Endothelial cell (in vitro differentiated cells): ENCODE measurements around the gene PLXNB2. TPM values are rescaled to one million over a fixed set of nuclear protein-coding genes. Genes with fewer than 3 reads are reported as not detected.

Experiments
- DNase-seq: peaks from one replicate; pipeline ENCODE4 v3.0.0; 2021; ENCODE audit warnings: low spot score
- H3K27ac Mint-ChIP-seq: one replicate; pipeline ENCODE4 v1.8.0; 2021; ENCODE audit warnings: mixed read lengths, inconsistent platforms; ENCODE audit not compliant: unreplicated experiment
- H3K27me3 Mint-ChIP-seq: one replicate; pipeline ENCODE4 v1.8.0; 2021; ENCODE audit warnings: mild to moderate bottlenecking, moderate library complexity, mixed read lengths, inconsistent platforms; ENCODE audit not compliant: unreplicated experiment
- H3K36me3 Mint-ChIP-seq: one replicate; pipeline ENCODE4 v1.8.0; 2021; ENCODE audit warnings: mild to moderate bottlenecking, low read depth, mixed read lengths, inconsistent platforms; ENCODE audit not compliant: unreplicated experiment
- H3K4me1 Mint-ChIP-seq: one replicate; pipeline ENCODE4 v1.8.0; 2021; ENCODE audit warnings: mild to moderate bottlenecking, mixed read lengths, inconsistent platforms; ENCODE audit not compliant: unreplicated experiment
- H3K4me3 Mint-ChIP-seq: one replicate; pipeline ENCODE4 v1.8.0; 2021; ENCODE audit warnings: mild to moderate bottlenecking, mixed read lengths, inconsistent platforms; ENCODE audit not compliant: unreplicated experiment
- H3K9me3 Mint-ChIP-seq: one replicate; pipeline ENCODE4 v1.8.0; 2021; ENCODE audit warnings: mixed read lengths, inconsistent platforms; ENCODE audit not compliant: unreplicated experiment
- total RNA-seq: library from RNA; stranded (reverse); fragmentation: NEBNext Ultra II Directional; extraction: Animal tissue kit (Norgen Biotek cat#: 25700); gene quantifications from one replicate; pipeline ENCODE4 v1.2.1, GENCODE V29; 2021; ENCODE audit not compliant: unreplicated experiment
- TF ChIP-seq, protein P1 (sequence below): fragments of 200-600 bp; sonication (generic); IDR thresholded peaks from one replicate; pipeline ENCODE4 v1.5.0; 2021; ENCODE audit warnings: antibody characterized with exemption; ENCODE audit not compliant: unreplicated experiment

Gene PLXNB2
- total RNA-seq, 1 donor from 2014 or later, result 96.5 TPM

DNA sequence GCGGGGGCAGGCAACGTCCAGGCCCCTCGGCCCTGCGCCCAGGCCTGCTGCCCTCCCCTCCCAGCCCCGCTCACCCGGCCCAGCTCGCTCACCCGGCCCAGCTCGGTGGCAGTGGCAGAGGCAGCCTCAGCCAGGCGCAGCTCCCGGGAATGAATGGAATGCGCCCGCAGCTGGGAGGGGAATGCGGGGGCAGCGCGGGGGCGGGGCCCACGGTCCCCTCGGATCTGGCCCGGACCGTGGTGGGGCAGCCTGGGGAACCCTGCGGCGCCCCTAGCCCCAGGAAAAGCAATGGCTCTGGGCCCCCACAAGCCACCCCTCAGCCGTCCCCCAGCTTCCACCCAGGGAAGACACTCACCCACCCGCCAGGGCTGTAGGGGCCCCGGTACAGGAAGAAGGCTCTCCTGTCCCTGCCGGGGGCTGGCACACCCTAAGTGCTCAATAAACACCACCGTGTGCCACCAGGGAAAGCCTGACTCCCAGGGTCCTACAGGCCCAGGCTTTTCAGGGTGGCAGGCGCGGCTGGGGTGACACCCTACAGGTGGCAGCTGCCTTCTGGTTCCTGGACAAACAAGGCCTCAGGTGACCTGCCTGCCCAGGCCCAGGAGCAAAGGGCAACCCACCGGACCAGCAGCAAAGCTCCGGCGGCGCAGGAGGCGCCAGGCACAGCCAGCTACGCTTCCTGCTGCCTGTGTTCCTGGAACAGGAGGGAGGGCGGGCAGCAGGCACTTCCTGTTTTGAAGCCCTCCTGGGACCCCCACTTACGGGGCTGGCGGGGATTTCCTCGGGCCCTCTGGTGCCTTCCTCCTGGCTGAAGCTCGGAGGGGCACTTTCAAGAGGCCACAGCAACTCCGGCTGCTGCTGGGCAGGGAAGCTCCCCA is 13.8 kb downstream of the PLXNB2 start:
- TF ChIP-seq, protein P1, sequence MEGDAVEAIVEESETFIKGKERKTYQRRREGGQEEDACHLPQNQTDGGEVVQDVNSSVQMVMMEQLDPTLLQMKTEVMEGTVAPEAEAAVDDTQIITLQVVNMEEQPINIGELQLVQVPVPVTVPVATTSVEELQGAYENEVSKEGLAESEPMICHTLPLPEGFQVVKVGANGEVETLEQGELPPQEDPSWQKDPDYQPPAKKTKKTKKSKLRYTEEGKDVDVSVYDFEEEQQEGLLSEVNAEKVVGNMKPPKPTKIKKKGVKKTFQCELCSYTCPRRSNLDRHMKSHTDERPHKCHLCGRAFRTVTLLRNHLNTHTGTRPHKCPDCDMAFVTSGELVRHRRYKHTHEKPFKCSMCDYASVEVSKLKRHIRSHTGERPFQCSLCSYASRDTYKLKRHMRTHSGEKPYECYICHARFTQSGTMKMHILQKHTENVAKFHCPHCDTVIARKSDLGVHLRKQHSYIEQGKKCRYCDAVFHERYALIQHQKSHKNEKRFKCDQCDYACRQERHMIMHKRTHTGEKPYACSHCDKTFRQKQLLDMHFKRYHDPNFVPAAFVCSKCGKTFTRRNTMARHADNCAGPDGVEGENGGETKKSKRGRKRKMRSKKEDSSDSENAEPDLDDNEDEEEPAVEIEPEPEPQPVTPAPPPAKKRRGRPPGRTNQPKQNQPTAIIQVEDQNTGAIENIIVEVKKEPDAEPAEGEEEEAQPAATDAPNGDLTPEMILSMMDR, result no peak
- Mint-ChIP-seq H3K36me3 (peaks cover 3% of the 10 kb centered on the region), H3K9me3 (no peaks in the 10 kb centered on the region), H3K4me1 (peaks cover 8% of the 10 kb centered on the region), H3K27me3 (peaks cover 11% of the 10 kb centered on the region), H3K4me3 (no peak overlapping the region), H3K27ac (peak overlapping the region; percentile 36)
- DNase-seq, result peak; percentile 57

DNA sequence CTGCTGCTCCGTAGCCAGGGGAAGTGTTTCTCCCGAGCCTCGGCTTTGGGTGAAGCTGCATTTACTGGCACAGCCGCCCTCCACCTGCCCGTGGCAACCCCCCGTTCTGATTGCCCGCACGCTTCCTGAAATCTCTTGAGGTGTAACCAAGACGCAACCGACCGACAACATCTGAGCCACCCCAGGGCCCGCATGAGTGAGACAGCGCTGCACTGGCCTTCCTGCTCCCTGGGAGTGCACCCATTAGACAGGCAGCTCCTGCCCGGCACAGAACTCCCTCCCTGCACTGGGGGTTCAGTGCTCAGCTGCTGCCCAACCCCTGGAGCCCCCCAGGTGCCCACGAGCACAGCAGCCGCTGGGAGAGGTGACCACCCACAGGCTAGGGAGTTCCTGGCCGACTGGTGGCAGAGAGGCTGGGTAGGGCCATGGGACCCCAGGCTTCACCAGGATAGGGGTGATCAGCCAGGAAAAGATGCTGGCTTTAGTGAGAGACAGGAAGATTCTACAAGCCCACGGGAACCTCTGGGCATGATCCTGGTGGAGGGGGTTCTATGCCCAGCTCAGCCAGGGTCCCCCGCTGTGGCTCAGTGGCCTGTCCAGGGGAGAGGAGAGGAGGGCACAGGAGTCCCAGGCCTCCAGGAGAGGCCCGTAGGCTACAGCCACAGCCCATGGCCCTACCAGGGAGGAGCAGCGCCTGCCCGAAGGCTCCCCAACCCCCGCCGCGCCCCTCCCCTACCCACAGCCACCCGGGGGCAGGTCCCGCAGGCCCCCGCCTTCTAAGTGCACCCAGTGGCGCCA is 14.6 kb downstream of the PLXNB2 start:
- Mint-ChIP-seq H3K27me3 (peaks cover 11% of the 10 kb centered on the region), H3K4me1 (peaks cover 8% of the 10 kb centered on the region)
- TF ChIP-seq, protein P1, result no peak

DNA sequence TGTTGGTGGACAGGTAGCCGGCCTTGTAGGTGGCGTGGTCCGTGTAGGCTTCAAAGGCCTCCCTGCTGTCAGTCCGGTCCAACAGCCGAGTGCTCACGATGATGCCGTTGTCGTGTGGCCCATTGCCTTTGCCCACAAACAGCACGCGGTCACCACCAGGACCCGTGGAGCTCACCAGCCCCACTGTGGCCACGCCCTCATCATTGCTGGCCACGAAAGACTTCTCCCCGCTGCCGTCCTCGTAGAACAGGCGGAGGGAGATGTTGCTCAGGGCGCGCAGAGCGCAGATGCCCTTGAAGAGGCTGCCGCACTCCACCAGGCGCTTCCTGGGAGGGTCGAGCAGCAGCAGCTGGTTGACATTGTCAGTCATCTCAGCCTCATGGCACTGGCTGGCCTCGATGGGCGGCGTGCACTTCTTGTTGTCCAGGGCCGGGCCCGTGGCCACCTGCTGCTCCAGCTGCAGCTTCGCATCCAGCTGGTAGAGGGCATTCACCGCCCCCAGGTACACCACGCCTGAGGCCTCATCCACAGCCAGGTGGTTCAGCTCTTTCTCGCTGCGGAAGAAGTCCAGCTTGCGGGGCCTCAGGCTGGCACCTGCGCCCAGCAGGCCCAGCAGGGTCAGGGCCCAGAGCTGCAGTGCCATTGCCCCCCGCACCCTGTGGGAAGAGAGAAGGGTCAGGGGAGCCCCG is 17.4 kb downstream of the PLXNB2 start:
- Mint-ChIP-seq H3K27ac (no peak overlapping the region), H3K36me3 (peaks cover 3% of the 10 kb centered on the region), H3K4me1 (peaks cover 6% of the 10 kb centered on the region), H3K27me3 (peaks cover 11% of the 10 kb centered on the region), H3K4me3 (no peak overlapping the region), H3K9me3 (no peaks in the 10 kb centered on the region)
- TF ChIP-seq, protein P1, result no peak
- DNase-seq, result no peak

More for the DNA sequence above, 14.6 kb downstream of the PLXNB2 start:
- H3K36me3 Mint-ChIP-seq, result peaks cover 3% of the 10 kb centered on the region
- no peak overlapping the region for H3K27ac Mint-ChIP-seq
- no peak for DNase-seq
- H3K4me3 Mint-ChIP-seq, result peak overlapping the region; percentile 69
- no peaks in the 10 kb centered on the region for H3K9me3 Mint-ChIP-seq

DNA sequence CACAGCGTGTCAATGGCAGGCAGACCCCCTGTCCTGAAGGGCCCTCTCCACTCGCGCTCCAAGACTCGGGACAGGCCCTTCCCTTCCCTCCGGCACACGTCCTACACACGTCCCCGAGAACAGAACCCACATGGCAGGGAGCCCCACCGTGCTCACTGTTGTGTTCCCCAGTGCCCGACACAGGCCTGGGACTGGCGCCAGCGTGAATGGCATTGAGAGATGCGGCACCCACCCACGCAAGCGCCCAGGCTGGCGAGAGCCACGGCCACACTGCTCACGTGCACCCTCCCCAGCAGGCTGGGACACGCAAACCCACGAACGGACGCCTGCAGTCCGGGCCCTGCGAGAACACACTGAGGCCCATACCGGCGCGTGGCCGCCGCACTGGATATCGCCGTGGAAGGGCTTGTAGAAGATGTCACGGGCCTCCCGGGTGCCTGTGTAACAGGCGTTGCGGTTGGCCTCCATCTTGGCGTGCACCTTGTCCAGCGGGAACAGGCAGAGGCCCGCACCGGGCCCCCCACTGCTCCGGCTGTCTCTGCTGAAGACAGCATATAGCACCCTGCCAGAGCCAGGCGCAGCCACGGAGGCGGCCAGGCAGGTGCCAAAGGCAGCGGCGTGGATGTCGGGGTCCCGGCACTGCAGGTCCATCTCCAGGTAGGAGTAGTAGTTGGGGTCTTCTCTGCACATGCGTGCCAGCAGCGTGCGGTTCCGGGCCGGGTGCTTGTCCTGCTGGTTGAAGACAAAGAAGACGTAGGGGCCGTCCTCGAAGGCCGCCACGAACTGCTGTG is 18.1 kb downstream of the PLXNB2 start:
- Mint-ChIP-seq H3K4me1 (peaks cover 6% of the 10 kb centered on the region), H3K27ac (no peak overlapping the region), H3K4me3 (no peak overlapping the region), H3K9me3 (no peaks in the 10 kb centered on the region), H3K27me3 (peaks cover 8% of the 10 kb centered on the region), H3K36me3 (peaks cover 3% of the 10 kb centered on the region)
- TF ChIP-seq, protein P1, result no peak
- no peak for DNase-seq
